Cardiac muscle cell (in vitro differentiated cells and primary cell): ENCODE results near the gene TTC13. TPM values are rescaled to one million over a fixed set of nuclear protein-coding genes. Genes with fewer than 3 reads are reported as not detected.

Source experiments
- DNase-seq, 2 donors: peaks; one replicate each; pipeline versions ENCODE4 v3.0.0 to v3.0.0-alpha.2; 2010 to 2017; ENCODE audit warnings: low read depth in 1 of 2, low spot score in 1 of 2
- H3K27ac ChIP-seq: fragments of 200-600 bp; sonication (generic); 2 replicates; pipeline ENCODE4 v1.5.1; 2016
- H3K27me3 ChIP-seq: fragments of 200-600 bp; sonication (generic); 2 replicates; pipeline ENCODE4 v1.6.0; 2016; ENCODE audit warnings: control low read depth
- H3K36me3 ChIP-seq: fragments of 200-600 bp; sonication (generic); 2 replicates; pipeline ENCODE4 v1.5.1; 2016; ENCODE audit warnings: control low read depth
- H3K4me1 ChIP-seq: fragments of 200-600 bp; sonication (generic); 2 replicates; pipeline ENCODE4 v1.8.1; 2017; ENCODE audit warnings: low read depth, mild to moderate bottlenecking, mixed run types
- H3K4me3 ChIP-seq: fragments of 200-600 bp; sonication (generic); 2 replicates; pipeline ENCODE4 v1.5.1; 2016; ENCODE audit warnings: mild to moderate bottlenecking
- H3K9me3 ChIP-seq: fragments of 200-600 bp; sonication (generic); 2 replicates; pipeline ENCODE4 v1.5.1; 2017; ENCODE audit warnings: low read depth, mild to moderate bottlenecking, control low read depth
- polyA plus RNA-seq: library from polyadenylated mRNA; unstranded; fragments of >200 nt; fragmentation: Nextera tagmentation; extraction: Ambion mirVana; gene quantifications from 2 replicates; pipeline ENCODE4 v1.2.1, GENCODE V29; 2016
- total RNA-seq: library from RNA; depleted of rRNA; stranded (reverse); fragments of >200 nt; gene quantifications from 2 replicates; pipeline ENCODE4 v1.2.3, GENCODE V29; 2016
- TF ChIP-seq, protein P1 (sequence below): IDR thresholded peaks from 2 replicates; pipeline ENCODE4 v1.5.1; 2012; ENCODE audit warnings: low read depth, mild to moderate bottlenecking, low read length

The TTC13 gene
- total and polyA plus RNA-seq, 2 experiments from 2014 or later = 7.1 to 9.1 TPM

DNA sequence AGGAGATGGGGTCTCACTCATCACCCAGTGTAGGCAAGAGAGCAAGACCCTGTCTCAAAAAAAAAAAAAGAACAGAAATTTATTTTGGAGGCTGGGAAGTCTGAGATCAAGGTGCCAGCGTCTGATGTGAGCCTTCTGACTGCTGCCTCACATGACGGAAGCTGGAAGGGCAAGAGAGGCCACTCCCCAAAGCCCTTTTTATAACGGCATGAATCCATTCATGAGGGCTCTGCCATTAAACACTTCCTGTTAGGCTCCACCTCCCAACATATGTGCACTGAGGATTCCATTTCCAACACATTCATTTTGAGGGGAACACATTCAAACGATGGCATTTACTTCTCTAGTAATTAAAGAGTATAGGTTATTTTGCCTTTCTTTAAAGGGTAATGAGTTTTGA, 59.5 kb downstream of the TTC13 start:
- no peaks in the 10 kb centered on the region for H3K9me3 ChIP-seq
- TF ChIP-seq, protein P1, sequence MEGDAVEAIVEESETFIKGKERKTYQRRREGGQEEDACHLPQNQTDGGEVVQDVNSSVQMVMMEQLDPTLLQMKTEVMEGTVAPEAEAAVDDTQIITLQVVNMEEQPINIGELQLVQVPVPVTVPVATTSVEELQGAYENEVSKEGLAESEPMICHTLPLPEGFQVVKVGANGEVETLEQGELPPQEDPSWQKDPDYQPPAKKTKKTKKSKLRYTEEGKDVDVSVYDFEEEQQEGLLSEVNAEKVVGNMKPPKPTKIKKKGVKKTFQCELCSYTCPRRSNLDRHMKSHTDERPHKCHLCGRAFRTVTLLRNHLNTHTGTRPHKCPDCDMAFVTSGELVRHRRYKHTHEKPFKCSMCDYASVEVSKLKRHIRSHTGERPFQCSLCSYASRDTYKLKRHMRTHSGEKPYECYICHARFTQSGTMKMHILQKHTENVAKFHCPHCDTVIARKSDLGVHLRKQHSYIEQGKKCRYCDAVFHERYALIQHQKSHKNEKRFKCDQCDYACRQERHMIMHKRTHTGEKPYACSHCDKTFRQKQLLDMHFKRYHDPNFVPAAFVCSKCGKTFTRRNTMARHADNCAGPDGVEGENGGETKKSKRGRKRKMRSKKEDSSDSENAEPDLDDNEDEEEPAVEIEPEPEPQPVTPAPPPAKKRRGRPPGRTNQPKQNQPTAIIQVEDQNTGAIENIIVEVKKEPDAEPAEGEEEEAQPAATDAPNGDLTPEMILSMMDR = no peak
- H3K36me3 ChIP-seq = peaks cover 4% of the 10 kb centered on the region
- no peak overlapping the region for H3K27ac ChIP-seq
- no peak overlapping the region for H3K4me3 ChIP-seq
- H3K4me1 ChIP-seq = no peaks in the 10 kb centered on the region
- H3K27me3 ChIP-seq = no peaks in the 10 kb centered on the region
- DNase-seq = no peak

GRCh38 chr1:230917284-230918135, 61.2 kb downstream of the TTC13 start:
- Histone ChIP-seq H3K27me3 (no peaks in the 10 kb centered on the region), H3K4me1 (no peaks in the 10 kb centered on the region), H3K36me3 (no peaks in the 10 kb centered on the region), H3K4me3 (no peak overlapping the region), H3K27ac (no peak overlapping the region), H3K9me3 (no peaks in the 10 kb centered on the region)
- DNase-seq = peak; percentile 86 to 91
- TF ChIP-seq, protein P1 = peak; percentile 66

- Histone ChIP-seq H3K36me3 (no peaks in the 10 kb centered on the region), H3K9me3 (no peaks in the 10 kb centered on the region), H3K4me1 (no peaks in the 10 kb centered on the region), H3K27ac (no peak overlapping the region), H3K4me3 (no peak overlapping the region), H3K27me3 (no peaks in the 10 kb centered on the region)
- TF ChIP-seq, protein P1 = no peak
- DNase-seq = no peak
Measured at GRCh38 chr1:230916587-230917283, 61.9 kb downstream of the TTC13 start.

DNA sequence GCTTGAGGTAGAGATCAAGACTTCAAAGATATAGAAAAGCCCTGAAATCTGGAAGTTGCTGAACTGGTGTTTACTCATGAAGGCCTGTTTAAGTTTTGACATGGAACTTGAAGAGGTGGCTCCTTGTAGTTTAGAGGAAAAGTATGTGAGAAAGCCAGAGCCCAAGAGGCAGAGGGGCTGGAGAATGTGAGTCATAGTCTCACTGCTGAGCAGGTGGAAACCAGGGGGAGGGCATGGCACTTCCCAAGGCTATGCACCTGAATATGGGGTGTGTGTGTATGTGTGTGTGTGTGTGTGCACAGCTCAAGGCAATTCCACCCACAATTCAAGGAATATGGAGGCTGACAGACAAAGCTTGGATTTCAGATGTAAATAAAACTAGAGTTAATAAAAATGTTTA, 63.6 kb downstream of the TTC13 start:
- Histone ChIP-seq H3K4me3 (no peak overlapping the region), H3K27me3 (no peaks in the 10 kb centered on the region), H3K9me3 (no peaks in the 10 kb centered on the region), H3K4me1 (no peaks in the 10 kb centered on the region), H3K36me3 (peaks cover 8% of the 10 kb centered on the region), H3K27ac (no peak overlapping the region)
- no peak for DNase-seq
- TF ChIP-seq, protein P1 = no peak

- DNase-seq = peak in 1 of 2 donors; percentile 43
- Histone ChIP-seq H3K27ac (no peak overlapping the region), H3K27me3 (no peaks in the 10 kb centered on the region), H3K4me1 (no peaks in the 10 kb centered on the region), H3K9me3 (no peaks in the 10 kb centered on the region), H3K36me3 (peaks cover 8% of the 10 kb centered on the region), H3K4me3 (no peak overlapping the region)
- TF ChIP-seq, protein P1 = no peak
Measured at GRCh38 chr1:230913496-230913895, 65.2 kb downstream of the TTC13 start.
